Activated naive CD8-positive, alpha-beta T cell treated with anti-CD3 and anti-CD28 coated beads, Interleukin-2, amount 50 U/mL, for 24 hours (primary cell): Measurements from ENCODE around the gene PCOLCE2.

Experiments used
- ATAC-seq: fragments of 150-1000 bp; cut with Tn5 transposase; one replicate; pipeline ENCODE4 v1.10.0; 2021
- DNase-seq: peaks from one replicate; pipeline ENCODE4 v3.0.0; 2021
- H3K27ac Mint-ChIP-seq: one replicate; pipeline ENCODE4 v1.8.0; 2021; ENCODE audit warnings: mild to moderate bottlenecking, mixed read lengths
- H3K27me3 Mint-ChIP-seq: one replicate; pipeline ENCODE4 v1.8.0; 2021; ENCODE audit warnings: mixed read lengths
- H3K36me3 Mint-ChIP-seq: one replicate; pipeline ENCODE4 v1.8.0; 2021; ENCODE audit warnings: low read depth, mixed read lengths
- H3K4me1 Mint-ChIP-seq: one replicate; pipeline ENCODE4 v1.8.0; 2021; ENCODE audit warnings: mixed read lengths
- H3K4me3 Mint-ChIP-seq: one replicate; pipeline ENCODE4 v1.8.0; 2021; ENCODE audit warnings: mild to moderate bottlenecking, moderate library complexity, mixed read lengths
- H3K9me3 Mint-ChIP-seq: one replicate; pipeline ENCODE4 v1.8.0; 2021; ENCODE audit warnings: mixed read lengths

Gene PCOLCE2

DNA sequence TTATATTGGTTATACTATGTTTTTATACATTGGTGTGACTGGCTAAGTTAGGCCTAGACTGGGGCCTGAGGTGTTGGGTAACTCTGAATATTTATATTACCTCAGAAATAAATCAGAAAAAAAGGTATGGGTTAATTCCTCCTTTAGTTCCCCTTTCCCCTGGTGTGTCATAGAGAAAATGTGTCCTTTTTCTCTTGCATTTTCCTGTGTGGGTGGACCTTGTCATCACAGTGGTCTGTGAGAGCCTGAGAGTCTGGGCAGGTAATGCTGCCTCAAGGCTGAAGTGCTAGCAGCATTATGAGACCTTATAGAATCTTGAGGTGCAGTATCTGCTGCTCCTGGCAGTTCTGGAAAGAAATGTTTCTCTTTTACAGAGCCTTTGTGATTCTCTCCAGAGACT is 69.7 kb downstream of the PCOLCE2 start:
- Mint-ChIP-seq H3K9me3 (no peaks in the 10 kb centered on the region), H3K4me3 (no peak overlapping the region), H3K27ac (no peak overlapping the region), H3K27me3 (peaks cover 8% of the 10 kb centered on the region), H3K4me1 (no peaks in the 10 kb centered on the region), H3K36me3 (no peaks in the 10 kb centered on the region)
- DNase-seq (no peak), ATAC-seq (peak; percentile 49)

- Mint-ChIP-seq H3K9me3 (no peaks in the 10 kb centered on the region), H3K36me3 (no peaks in the 10 kb centered on the region), H3K27me3 (peaks cover 12% of the 10 kb centered on the region), H3K27ac (no peak overlapping the region), H3K4me3 (no peak overlapping the region), H3K4me1 (no peaks in the 10 kb centered on the region)
- DNase-seq (no peak), ATAC-seq (no peak)
These were observed 70.2 kb downstream of the PCOLCE2 start for GRCh38 chr3:142818651-142819050.

GRCh38 chr3:142817897-142818296 is 71.0 kb downstream of the PCOLCE2 start:
- Mint-ChIP-seq H3K4me3 (no peak overlapping the region), H3K4me1 (no peaks in the 10 kb centered on the region), H3K9me3 (no peaks in the 10 kb centered on the region), H3K27ac (no peak overlapping the region), H3K36me3 (no peaks in the 10 kb centered on the region), H3K27me3 (peaks cover 13% of the 10 kb centered on the region)
- DNase-seq (no peak), ATAC-seq (no peak)

- Mint-ChIP-seq H3K36me3 (no peaks in the 10 kb centered on the region), H3K4me3 (no peak overlapping the region), H3K27me3 (peaks cover 13% of the 10 kb centered on the region), H3K4me1 (no peaks in the 10 kb centered on the region), H3K27ac (no peak overlapping the region), H3K9me3 (no peaks in the 10 kb centered on the region)
- no peak for DNase-seq
- no peak for ATAC-seq
These were observed 71.5 kb downstream of the PCOLCE2 start for GRCh38 chr3:142817356-142817755.

- H3K27me3 Mint-ChIP-seq: peaks cover 18% of the 10 kb centered on the region
- no peaks in the 10 kb centered on the region for H3K4me1 Mint-ChIP-seq
- no peak overlapping the region for H3K27ac Mint-ChIP-seq
- H3K4me3 Mint-ChIP-seq: no peak overlapping the region
- ATAC-seq: no peak
- no peak for DNase-seq
- no peaks in the 10 kb centered on the region for H3K36me3 Mint-ChIP-seq
- no peaks in the 10 kb centered on the region for H3K9me3 Mint-ChIP-seq
These were observed 73.1 kb downstream of the PCOLCE2 start for GRCh38 chr3:142815803-142816202.

GRCh38 chr3:142809259-142809658 is 79.6 kb downstream of the PCOLCE2 start:
- no peak for ATAC-seq
- H3K36me3 Mint-ChIP-seq: no peaks in the 10 kb centered on the region
- DNase-seq: no peak
- no peaks in the 10 kb centered on the region for H3K9me3 Mint-ChIP-seq
- no peaks in the 10 kb centered on the region for H3K4me1 Mint-ChIP-seq
- H3K27ac Mint-ChIP-seq: no peak overlapping the region
- H3K4me3 Mint-ChIP-seq: no peak overlapping the region
- peaks cover 11% of the 10 kb centered on the region for H3K27me3 Mint-ChIP-seq

DNA sequence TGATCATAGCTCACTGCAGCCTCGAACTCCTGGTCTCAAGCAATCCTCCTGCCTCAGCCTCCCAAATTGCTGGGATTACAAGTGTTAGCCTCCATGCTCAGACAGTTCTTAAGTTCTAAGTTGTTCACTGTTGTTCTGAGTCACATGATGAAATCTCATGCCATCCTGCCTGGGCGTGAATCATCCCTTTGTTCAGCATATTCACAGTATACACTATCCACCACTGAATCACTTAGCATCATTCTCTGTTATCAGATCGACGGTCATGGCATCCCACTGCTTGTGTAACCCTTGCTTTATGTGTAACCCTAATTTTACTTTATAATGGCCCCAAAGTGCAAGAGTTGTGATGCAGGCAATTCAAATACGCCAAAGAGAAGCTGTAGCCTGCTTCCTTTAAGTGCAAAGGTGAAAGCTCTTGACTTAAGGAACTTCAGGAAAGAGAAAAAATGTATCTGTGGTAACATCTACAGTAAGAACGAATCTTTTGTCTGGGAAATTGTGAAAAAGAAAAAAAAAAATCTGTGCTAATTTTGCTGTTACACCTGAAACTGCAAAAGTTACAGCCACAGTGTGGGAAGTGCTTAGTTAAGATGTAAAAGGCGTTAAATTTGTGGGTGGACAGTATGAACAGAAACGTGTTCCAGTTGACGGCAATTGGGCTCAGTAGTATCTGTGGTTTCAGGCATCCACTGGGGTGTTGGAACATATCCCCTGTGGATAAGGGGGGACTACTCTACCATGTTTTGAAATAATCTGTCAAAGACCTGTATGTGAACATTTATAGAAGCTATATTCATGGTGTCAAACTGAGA is 80.6 kb downstream of the PCOLCE2 start:
- H3K27ac Mint-ChIP-seq: no peak overlapping the region
- ATAC-seq (peak; percentile 78), DNase-seq (no peak)
- H3K27me3 Mint-ChIP-seq: peaks cover 5% of the 10 kb centered on the region
- H3K9me3 Mint-ChIP-seq: no peaks in the 10 kb centered on the region
- no peaks in the 10 kb centered on the region for H3K4me1 Mint-ChIP-seq
- no peak overlapping the region for H3K4me3 Mint-ChIP-seq
- H3K36me3 Mint-ChIP-seq: no peaks in the 10 kb centered on the region

GRCh38 chr3:142802891-142803290 is 86.0 kb downstream of the PCOLCE2 start:
- ATAC-seq: no peak

DNA sequence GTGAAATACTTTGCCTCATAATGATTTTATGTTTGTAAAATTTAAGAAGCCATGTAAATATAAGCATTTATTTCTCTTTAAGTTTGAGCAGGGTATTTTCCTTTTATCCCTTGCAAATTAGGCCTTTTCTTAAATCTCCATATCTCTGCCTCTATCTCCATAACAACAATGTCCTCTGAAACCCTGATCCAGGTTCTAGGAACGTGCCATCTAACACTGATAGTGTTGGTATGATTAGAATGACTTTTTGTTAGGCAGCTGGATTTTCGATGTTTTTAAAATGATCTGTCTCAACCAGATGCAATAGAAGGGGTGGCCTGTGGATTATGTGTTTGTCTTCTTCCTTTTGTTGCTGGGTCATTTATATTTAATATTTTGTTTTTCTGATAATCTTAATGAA is 87.1 kb downstream of the PCOLCE2 start:
- no peak overlapping the region for H3K27ac Mint-ChIP-seq
- no peaks in the 10 kb centered on the region for H3K9me3 Mint-ChIP-seq
- ATAC-seq: no peak
- no peaks in the 10 kb centered on the region for H3K36me3 Mint-ChIP-seq
- no peaks in the 10 kb centered on the region for H3K27me3 Mint-ChIP-seq
- DNase-seq: no peak
- H3K4me3 Mint-ChIP-seq: no peak overlapping the region
- H3K4me1 Mint-ChIP-seq: no peaks in the 10 kb centered on the region

More at GRCh38 chr3:142802891-142803290, 86.0 kb downstream of the PCOLCE2 start:
- Mint-ChIP-seq H3K27ac (no peak overlapping the region), H3K27me3 (no peaks in the 10 kb centered on the region), H3K4me3 (no peak overlapping the region), H3K36me3 (no peaks in the 10 kb centered on the region), H3K9me3 (no peaks in the 10 kb centered on the region), H3K4me1 (no peaks in the 10 kb centered on the region)
- no peak for DNase-seq

DNA sequence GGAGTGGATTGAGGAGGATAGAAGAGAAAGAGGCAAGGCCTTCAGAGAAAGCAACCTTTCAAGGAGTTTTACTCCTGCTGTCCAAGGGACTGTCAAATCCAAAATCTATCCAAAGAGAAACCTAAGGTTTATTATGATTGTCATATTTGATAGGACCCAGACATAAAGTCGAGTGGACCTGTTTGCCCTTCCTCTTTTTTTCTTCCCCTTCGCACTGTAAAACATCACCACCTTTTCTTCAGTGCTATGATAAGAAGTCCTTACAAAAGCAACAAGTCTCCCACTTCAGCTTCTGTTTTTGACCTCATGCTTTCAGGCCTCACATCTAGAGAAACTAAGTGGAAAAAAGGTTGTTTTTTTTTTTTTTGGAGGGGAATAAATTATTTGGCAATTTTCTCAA is 92.1 kb downstream of the PCOLCE2 start:
- Mint-ChIP-seq H3K4me1 (no peaks in the 10 kb centered on the region), H3K4me3 (no peak overlapping the region), H3K27ac (no peak overlapping the region), H3K36me3 (no peaks in the 10 kb centered on the region), H3K27me3 (no peaks in the 10 kb centered on the region), H3K9me3 (no peaks in the 10 kb centered on the region)
- ATAC-seq: no peak
- no peak for DNase-seq

DNA sequence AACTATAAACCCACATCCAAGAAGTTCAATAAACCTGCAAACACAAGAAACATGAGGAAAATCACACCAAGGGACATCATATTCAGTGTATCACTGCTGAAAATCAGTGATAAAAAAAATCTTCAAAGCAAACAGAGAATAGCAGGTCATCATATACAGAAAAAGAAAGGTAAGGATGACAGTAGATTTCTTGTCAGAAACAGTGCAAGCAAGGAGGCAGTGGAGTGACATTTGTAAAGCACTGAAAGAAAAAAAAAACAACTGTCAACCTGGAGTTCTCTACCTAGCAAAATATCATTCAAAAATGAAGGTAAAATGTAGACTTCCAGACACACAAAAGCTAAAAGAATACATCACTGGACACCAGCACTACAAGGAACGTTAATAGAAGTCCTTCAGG is 93.6 kb downstream of the PCOLCE2 start:
- DNase-seq (no peak), ATAC-seq (no peak)
- H3K36me3 Mint-ChIP-seq: no peaks in the 10 kb centered on the region
- no peaks in the 10 kb centered on the region for H3K4me1 Mint-ChIP-seq
- no peaks in the 10 kb centered on the region for H3K27me3 Mint-ChIP-seq
- no peak overlapping the region for H3K27ac Mint-ChIP-seq
- no peaks in the 10 kb centered on the region for H3K9me3 Mint-ChIP-seq
- H3K4me3 Mint-ChIP-seq: no peak overlapping the region

DNA sequence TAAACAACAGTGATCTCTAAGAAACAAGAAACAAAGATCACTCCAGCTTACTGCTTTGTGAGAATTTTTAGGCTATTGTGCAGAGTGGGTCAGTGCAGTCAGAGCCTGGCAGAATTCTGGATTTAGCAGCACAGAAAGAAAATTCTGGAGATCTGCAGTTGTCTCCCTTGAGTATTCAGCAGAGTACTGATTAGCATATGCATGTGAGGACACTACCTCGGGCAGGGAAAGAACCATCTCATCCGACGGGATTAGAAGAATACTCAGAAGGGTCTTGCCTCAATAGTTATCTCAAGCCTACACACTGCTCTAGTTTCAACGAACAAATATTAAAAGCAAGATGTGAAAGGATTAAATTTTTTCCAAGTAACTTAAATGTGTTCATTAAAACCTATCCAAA is 94.4 kb downstream of the PCOLCE2 start:
- no peak for ATAC-seq
- H3K4me1 Mint-ChIP-seq: no peaks in the 10 kb centered on the region
- H3K9me3 Mint-ChIP-seq: no peaks in the 10 kb centered on the region
- H3K36me3 Mint-ChIP-seq: no peaks in the 10 kb centered on the region
- H3K27me3 Mint-ChIP-seq: no peaks in the 10 kb centered on the region
- no peak overlapping the region for H3K27ac Mint-ChIP-seq
- H3K4me3 Mint-ChIP-seq: no peak overlapping the region
- DNase-seq: no peak

DNA sequence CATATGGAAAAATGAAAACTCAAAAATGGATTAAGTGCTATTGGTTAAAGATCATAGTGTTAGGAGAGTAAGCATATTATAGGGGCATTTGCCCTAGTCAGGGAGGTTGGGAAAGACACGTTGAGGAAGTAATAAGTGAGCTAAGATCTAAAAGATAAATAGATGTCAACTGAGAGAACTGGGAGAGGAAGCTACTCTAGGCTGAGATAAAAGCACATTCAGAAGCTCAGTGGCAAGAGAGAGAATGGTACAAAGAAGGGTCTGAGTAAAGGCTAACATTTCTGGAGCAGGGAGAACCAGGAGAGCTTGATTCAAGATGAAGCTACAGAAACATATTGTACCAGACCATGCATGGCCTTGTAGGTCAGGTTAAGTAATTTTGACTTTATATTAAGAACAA is 101.2 kb downstream of the PCOLCE2 start:
- H3K4me1 Mint-ChIP-seq: no peaks in the 10 kb centered on the region
- DNase-seq (no peak), ATAC-seq (no peak)
- no peaks in the 10 kb centered on the region for H3K36me3 Mint-ChIP-seq
- H3K4me3 Mint-ChIP-seq: no peak overlapping the region
- no peaks in the 10 kb centered on the region for H3K27me3 Mint-ChIP-seq
- H3K27ac Mint-ChIP-seq: no peak overlapping the region
- peaks cover 2% of the 10 kb centered on the region for H3K9me3 Mint-ChIP-seq

DNA sequence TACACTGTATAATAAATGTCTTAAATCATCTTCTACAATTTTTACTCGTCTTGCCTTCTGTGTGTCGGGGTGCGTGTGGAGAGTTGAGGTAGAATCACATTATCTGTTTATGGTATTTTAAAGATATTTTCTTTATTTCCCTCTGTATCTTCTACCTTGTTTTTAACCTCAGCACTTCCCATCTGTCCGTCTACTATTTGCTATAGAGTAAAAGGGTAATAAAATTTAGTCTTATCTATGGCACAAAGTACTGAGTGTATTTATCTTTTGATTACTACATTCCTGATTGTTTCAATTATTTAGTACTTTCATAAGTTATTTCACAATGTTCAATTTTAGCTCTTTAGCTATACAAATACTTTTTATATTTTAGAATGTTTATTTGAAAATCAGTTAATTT is 102.9 kb downstream of the PCOLCE2 start:
- Mint-ChIP-seq H3K4me3 (no peak overlapping the region), H3K36me3 (no peaks in the 10 kb centered on the region), H3K27me3 (no peaks in the 10 kb centered on the region), H3K9me3 (peaks cover 4% of the 10 kb centered on the region), H3K4me1 (no peaks in the 10 kb centered on the region), H3K27ac (no peak overlapping the region)
- no peak for ATAC-seq
- no peak for DNase-seq

- DNase-seq: no peak
- Mint-ChIP-seq H3K9me3 (peaks cover 4% of the 10 kb centered on the region), H3K36me3 (no peaks in the 10 kb centered on the region), H3K4me1 (no peaks in the 10 kb centered on the region), H3K27me3 (no peaks in the 10 kb centered on the region), H3K27ac (no peak overlapping the region), H3K4me3 (no peak overlapping the region)
- no peak for ATAC-seq
These were observed 104.7 kb downstream of the PCOLCE2 start for GRCh38 chr3:142784228-142784627.

- Mint-ChIP-seq H3K4me1 (no peaks in the 10 kb centered on the region), H3K36me3 (no peaks in the 10 kb centered on the region), H3K9me3 (peaks cover 4% of the 10 kb centered on the region), H3K27ac (no peak overlapping the region), H3K27me3 (no peaks in the 10 kb centered on the region), H3K4me3 (no peak overlapping the region)
- DNase-seq: no peak
- ATAC-seq: no peak
These were observed 106.3 kb downstream of the PCOLCE2 start for GRCh38 chr3:142782616-142783015.
